GM12878 (cell line): ENCODE results near the gene SLCO4A1. TPM values are rescaled to one million over a fixed set of nuclear protein-coding genes. Genes with fewer than 3 reads are reported as not detected.

Source experiments
- ATAC-seq: fragments of 200-7000 bp; cut with Tn5 transposase; 3 replicates; pipeline ENCODE4 v1.9.1; 2020; ENCODE audit warnings: mild to moderate bottlenecking, moderate library complexity
- BruUV-seq: library from RNA; stranded (reverse); fragments of 400-500 nt; replicated peaks from 2 replicates; lab custom pipeline; 2021; lab: Mats Ljungman, UMichigan
- CTCF ChIA-PET: fragments of 300-600 bp; sonication (Branson Sonifier 250); formaldehyde crosslinking; extraction: SDS; loops from one replicate; lab custom pipeline; 2021; ENCODE audit warnings: inconsistent platforms; lab: Yijun Ruan, JAX
- POLR2A ChIA-PET: fragments of 350-600 bp; formaldehyde crosslinking; extraction: SDS; loops from one replicate; lab custom pipeline; 2021; ENCODE audit warnings: inconsistent platforms; lab: Charles Lee
- RAD21 ChIA-PET: fragments of 300-600 bp; sonication (Branson Sonifier 250); formaldehyde crosslinking; loops from one replicate; lab custom pipeline; 2023; ENCODE audit warnings: antibody characterized with exemption; ENCODE audit not compliant: unreplicated experiment; lab: Charles Lee
- SMC1A ChIA-PET: fragments of 300-600 bp; sonication (Branson Sonifier 250); formaldehyde crosslinking; loops from one replicate; lab custom pipeline; 2023; ENCODE audit not compliant: unreplicated experiment, uncharacterized antibody; lab: Charles Lee
- DNase-seq: peaks from one replicate; pipeline ENCODE4 v3.0.0-alpha.2; 2011; ENCODE audit warnings: low read depth, low spot score
- FAIRE-seq: peaks from 3 replicates; lab custom pipeline; 2011; peaks lifted over from hg19 to GRCh38; lab: Jason Lieb, UNC
- H2AFZ ChIP-seq: 2 replicates; pipeline ENCODE4 v1.6.0; 2011; ENCODE audit warnings: low read depth, low read length, control low read depth; ENCODE audit not compliant: control insufficient read depth
- H3K27ac ChIP-seq: 2 replicates; pipeline ENCODE4 v1.5.1; 2011; ENCODE audit warnings: control low read depth; ENCODE audit not compliant: control insufficient read depth, insufficient read depth
- H3K27me3 ChIP-seq, 2 experiments: replicated peaks in 1 of 2; 2 replicates each; pipeline versions ENCODE4 v1.6.0 to v1.6.1; 2011; ENCODE audit warnings: low read length in 1 of 2; ENCODE audit not compliant: control insufficient read depth in 2 of 2, insufficient read depth in 2 of 2
- H3K36me3 ChIP-seq, 2 experiments: 2 replicates each; pipeline ENCODE4 v1.5.1; 2011; ENCODE audit warnings: low read length in 1 of 2; ENCODE audit not compliant: control insufficient read depth in 2 of 2, insufficient read depth in 2 of 2
- H3K4me1 ChIP-seq: 2 replicates; pipeline ENCODE4 v1.6.1; 2011; ENCODE audit warnings: mild to moderate bottlenecking, low read length, moderate library complexity, mixed read lengths; ENCODE audit not compliant: control insufficient read depth, insufficient read depth
- H3K4me2 ChIP-seq: 2 replicates; pipeline ENCODE4 v1.6.0; 2011; ENCODE audit warnings: control low read depth; ENCODE audit not compliant: control insufficient read depth, insufficient read depth
- H3K4me3 ChIP-seq: fragments of 200-600 bp; sonication (generic); 2 replicates; pipeline ENCODE4 v1.5.1; 2016
- H3K79me2 ChIP-seq: 2 replicates; pipeline ENCODE4 v1.6.0; 2011; ENCODE audit warnings: low read length; ENCODE audit not compliant: control insufficient read depth, insufficient read depth
- H3K9ac ChIP-seq: 2 replicates; pipeline ENCODE4 v1.8.0; 2011; ENCODE audit warnings: low read length, control low read depth, mixed read lengths; ENCODE audit not compliant: control insufficient read depth, insufficient read depth
- H3K9me3 ChIP-seq: replicated peaks from 3 replicates; pipeline ENCODE4 v1.5.1; 2011; ENCODE audit warnings: mild to moderate bottlenecking, low read length; ENCODE audit not compliant: control insufficient read depth, insufficient read depth
- H4K20me1 ChIP-seq: 2 replicates; pipeline ENCODE4 v1.6.0; 2011; ENCODE audit not compliant: control insufficient read depth, insufficient read depth
- BACH1 ChIP-seq: fragments of 450-650 bp; IDR thresholded peaks from 2 replicates; pipeline ENCODE4 v1.6.1; 2017; ENCODE audit warnings: mild to moderate bottlenecking, borderline replicate concordance
- CBFB ChIP-seq: IDR thresholded peaks from 2 replicates; pipeline ENCODE4 v1.6.1; 2016; ENCODE audit warnings: antibody characterized with exemption, low read depth
- CREM ChIP-seq: IDR thresholded peaks from 2 replicates; pipeline ENCODE4 v1.6.1; 2014; ENCODE audit warnings: antibody characterized with exemption, low read depth
- EED ChIP-seq: sonication (generic); IDR thresholded peaks from 2 replicates; pipeline ENCODE4 v1.6.1; 2016; ENCODE audit warnings: antibody characterized with exemption, low read depth
- ESRRA ChIP-seq: IDR thresholded peaks from 2 replicates; pipeline ENCODE4 v1.6.1; 2012; ENCODE audit warnings: mild to moderate bottlenecking, low read length, improper control_type of control experiment
- HDAC6 ChIP-seq: fragments of 200-600 bp; sonication (generic); IDR thresholded peaks from one replicate; pipeline ENCODE4 v1.8.0; 2017; ENCODE audit warnings: antibody characterized with exemption; ENCODE audit not compliant: unreplicated experiment
- NBN ChIP-seq: fragments of 450-650 bp; IDR thresholded peaks from 2 replicates; pipeline ENCODE4 v1.6.1; 2016
- NR2C1 ChIP-seq: fragments of 450-650 bp; IDR thresholded peaks from 2 replicates; pipeline ENCODE4 v1.6.1; 2017; ENCODE audit warnings: antibody characterized with exemption, mild to moderate bottlenecking, moderate library complexity
- POLR2AphosphoS2 ChIP-seq: IDR thresholded peaks from 2 replicates; pipeline ENCODE4 v1.6.1; 2011; ENCODE audit warnings: low read depth, mild to moderate bottlenecking, low read length, improper control_type of control experiment, moderate library complexity
- POU2F2 ChIP-seq: IDR thresholded peaks from 3 replicates; pipeline ENCODE4 v1.6.1; 2011; ENCODE audit warnings: low read depth, mild to moderate bottlenecking, low read length, borderline replicate concordance
- RCOR1 ChIP-seq: conservative IDR thresholded peaks from 2 replicates; pipeline ENCODE4 v1.6.1; 2012; ENCODE audit warnings: low read depth, low read length, improper control_type of control experiment
- RUNX3 ChIP-seq: IDR thresholded peaks from 2 replicates; pipeline ENCODE4 v1.6.1; 2012; ENCODE audit warnings: low read length, inconsistent platforms
- SMC3 ChIP-seq: IDR thresholded peaks from 2 replicates; pipeline ENCODE4 v1.6.1; 2011; ENCODE audit warnings: low read length, improper control_type of control experiment, borderline replicate concordance
- SREBF1 ChIP-seq: IDR thresholded peaks from 2 replicates; pipeline ENCODE4 v1.6.1; 2012; ENCODE audit warnings: mild to moderate bottlenecking, low read length
- SUPT20H ChIP-seq: IDR thresholded peaks from 2 replicates; pipeline ENCODE4 v1.6.1; 2011; ENCODE audit warnings: low read depth, mild to moderate bottlenecking, low read length, moderate library complexity, borderline replicate concordance; ENCODE audit not compliant: control insufficient read depth
- WGBS: methylation state at CpG from one replicate; pipeline ENCODE4 v1.1.6; 2016; ENCODE audit warnings: low lambda C conversion rate; ENCODE audit not compliant: insufficient replicate concordance, insufficient coverage; ENCODE audit errors: missing lambda C conversion rate; 5-methylcytosine and 5-hydroxymethylcytosine counted together
- in situ Hi-C: fragments of 300-500 bp; cut with MboI; formaldehyde crosslinking; loops from 9 replicates; pipeline ENCODE4 v1.14.3; 2018; ENCODE audit warnings: mixed read lengths
- intact Hi-C: fragments of 100-400 bp; cut with micrococcal nuclease; formaldehyde crosslinking; loops from one replicate; pipeline ENCODE4 v1.14.2; 2022; ENCODE audit not compliant: unreplicated experiment
- polyA plus RNA-seq, 11 experiments: library from polyadenylated mRNA; depleted of rRNA in 4 of 11; unstranded in 6 of 11; stranded (reverse) in 5 of 11; fragments of >200 nt; fragmentation: Nextera tagmentation in 4 of 11; fragmentation: Illumina TruSeq in 1 of 11; extraction: Ambion mirVana in 4 of 11; extraction: Trizol in 1 of 11; gene quantifications; 1 replicate in 1 of 11; 2 replicates in 10 of 11; pipeline versions ENCODE4 v1.2.1 to v1.2.3, GENCODE V29; 2011 to 2016; ENCODE audit warnings: inconsistent platforms in 2 of 11, missing spikeins in 2 of 11, low read depth in 1 of 11
- total RNA-seq, 4 experiments: library from RNA; depleted of rRNA in 3 of 4; stranded (reverse); fragments of >200 nt in 3 of 4; fragmentation: Illumina TruSeq in 1 of 4; extraction: Trizol in 1 of 4; gene quantifications; 2 replicates each; pipeline versions ENCODE4 v1.2.1 to v1.2.3, GENCODE V29; 2013 to 2021
- TF ChIP-seq, protein P1 (sequence below): fragments of 450-650 bp; IDR thresholded peaks from 2 replicates; pipeline ENCODE4 v1.6.1; 2017; ENCODE audit warnings: low read depth, mild to moderate bottlenecking, moderate library complexity
- TF ChIP-seq, protein P2 (sequence below): IDR thresholded peaks from 2 replicates; pipeline ENCODE4 v1.6.1; 2011; ENCODE audit warnings: low read depth, mild to moderate bottlenecking, low read length, moderate library complexity, borderline replicate concordance; ENCODE audit errors: extremely low read depth

The SLCO4A1 gene
- total and polyA plus RNA-seq, 10 of the 15 experiments (the other 5 are each of a cell fraction or from before 2014, with no cell fraction given) = 2.1 to 30.7 (median 12.0) TPM

DNA sequence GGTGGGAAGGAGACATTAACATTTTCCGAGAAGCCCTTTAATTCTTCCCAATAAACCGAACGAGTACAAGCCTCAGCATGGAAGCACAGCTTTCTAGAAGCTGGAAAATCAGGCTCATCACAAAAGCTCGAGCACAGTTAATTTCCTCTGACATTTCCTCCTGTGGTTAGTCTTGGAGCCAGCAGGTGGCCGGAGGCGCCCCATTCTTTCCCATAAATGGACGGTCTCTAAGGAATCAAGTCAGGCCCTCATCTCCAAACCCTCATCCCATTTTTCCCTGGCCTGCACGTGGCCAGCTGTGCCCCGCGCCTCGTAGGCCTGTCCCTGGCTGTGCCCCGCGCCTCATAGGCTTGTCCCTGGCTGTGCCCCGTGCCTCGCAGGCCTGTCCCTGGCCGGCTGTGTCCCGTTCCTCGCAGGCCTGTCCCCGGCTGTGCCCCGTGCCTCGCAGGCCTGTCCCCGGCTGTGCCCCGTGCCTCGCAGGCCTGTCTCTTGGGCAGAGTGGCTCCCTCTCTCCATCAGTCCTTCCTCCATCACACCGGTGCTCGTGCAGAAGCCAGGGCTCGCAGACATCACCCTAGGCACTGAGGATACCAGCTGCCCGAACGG lies 46.7 kb downstream of the SLCO4A1 start:
- Histone ChIP-seq H3K36me3 (no peaks in the 10 kb centered on the region), H4K20me1 (no peaks in the 10 kb centered on the region), H3K27ac (no peak overlapping the region), H3K4me1 (no peaks in the 10 kb centered on the region), H3K9ac (no peak overlapping the region), H3K79me2 (no peaks in the 10 kb centered on the region), H3K9me3 (no peaks in the 10 kb centered on the region), H2AFZ (no peak overlapping the region), H3K4me3 (no peak overlapping the region), H3K27me3 (peaks cover 0 to 1% of the 10 kb centered on the region in 2 experiments; a peak in 3 of 4 replicates), H3K4me2 (no peak overlapping the region)
- in situ Hi-C loops = no loop called here
- ChIA-PET SMC1A (no interaction called here), POLR2A (no interaction called here), CTCF (no interaction called here), RAD21 (no interaction called here)
- DNase-seq = no peak
- FAIRE-seq = no peak
- no TSS peak for BruUV-seq
- ATAC-seq = no peak
- TF ChIP-seq RCOR1 (no peak), CBFB (no peak), HDAC6 (no peak), BACH1 (no peak), ESRRA (no peak), SREBF1 (no peak), RUNX3 (no peak), NBN (no peak), POU2F2 (no peak), NR2C1 (no peak), POLR2AphosphoS2 (no peak), SUPT20H (no peak), SMC3 (no peak), CREM (no peak), EED (no peak)
- TF ChIP-seq, protein P1, sequence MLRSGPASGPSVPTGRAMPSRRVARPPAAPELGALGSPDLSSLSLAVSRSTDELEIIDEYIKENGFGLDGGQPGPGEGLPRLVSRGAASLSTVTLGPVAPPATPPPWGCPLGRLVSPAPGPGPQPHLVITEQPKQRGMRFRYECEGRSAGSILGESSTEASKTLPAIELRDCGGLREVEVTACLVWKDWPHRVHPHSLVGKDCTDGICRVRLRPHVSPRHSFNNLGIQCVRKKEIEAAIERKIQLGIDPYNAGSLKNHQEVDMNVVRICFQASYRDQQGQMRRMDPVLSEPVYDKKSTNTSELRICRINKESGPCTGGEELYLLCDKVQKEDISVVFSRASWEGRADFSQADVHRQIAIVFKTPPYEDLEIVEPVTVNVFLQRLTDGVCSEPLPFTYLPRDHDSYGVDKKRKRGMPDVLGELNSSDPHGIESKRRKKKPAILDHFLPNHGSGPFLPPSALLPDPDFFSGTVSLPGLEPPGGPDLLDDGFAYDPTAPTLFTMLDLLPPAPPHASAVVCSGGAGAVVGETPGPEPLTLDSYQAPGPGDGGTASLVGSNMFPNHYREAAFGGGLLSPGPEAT = no peak
- TF ChIP-seq, protein P2, sequence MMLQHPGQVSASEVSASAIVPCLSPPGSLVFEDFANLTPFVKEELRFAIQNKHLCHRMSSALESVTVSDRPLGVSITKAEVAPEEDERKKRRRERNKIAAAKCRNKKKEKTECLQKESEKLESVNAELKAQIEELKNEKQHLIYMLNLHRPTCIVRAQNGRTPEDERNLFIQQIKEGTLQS = no peak
- intact Hi-C loops = no loop called here
- 49% methylated on average over 29 of the region's 29 CpGs for WGBS
